HEK293 (cell line): ENCODE results near the gene CLDN16.

Experiments used
- CTCF ChIA-PET: fragments of 350-600 bp; formaldehyde crosslinking; extraction: SDS; loops from one replicate; lab custom pipeline; 2021; ENCODE audit warnings: antibody characterized with exemption; lab: Yijun Ruan, JAX
- POLR2A ChIA-PET: fragments of 300-600 bp; formaldehyde crosslinking; extraction: SDS; loops from one replicate; lab custom pipeline; 2020; ENCODE audit warnings: antibody characterized with exemption, inconsistent platforms; lab: Yijun Ruan, JAX
- H3K27ac ChIP-seq: fragments of 200-500 bp; sonication (Bioruptor generic); 2 replicates; pipeline ENCODE4 v1.5.1; 2014; ENCODE audit warnings: low read depth, low read length, control low read depth, inconsistent platforms; ENCODE audit errors: extremely low read depth
- H3K36me3 ChIP-seq, 2 experiments: fragments of 200-500 bp in 1 of 2; sonication (Bioruptor generic) in 1 of 2; 1 replicate in 1 of 2; 2 replicates in 1 of 2; pipeline ENCODE4 v1.5.1; 2014 to 2017; ENCODE audit warnings: inconsistent platforms in 2 of 2, low read length in 2 of 2; ENCODE audit not compliant: control insufficient read depth in 2 of 2, insufficient read depth in 1 of 2
- H3K4me1 ChIP-seq: fragments of 200-500 bp; sonication (Bioruptor generic); 2 replicates; pipeline ENCODE4 v1.5.1; 2014; ENCODE audit warnings: mild to moderate bottlenecking, low read length, inconsistent platforms; ENCODE audit not compliant: control insufficient read depth, insufficient read depth
- H3K4me3 ChIP-seq: 2 replicates; pipeline ENCODE4 v1.5.1; 2011; ENCODE audit warnings: low read depth, mild to moderate bottlenecking, control low read depth, low read length, moderate library complexity
- H3K9me3 ChIP-seq: fragments of 200-500 bp; sonication (Bioruptor generic); 2 replicates; pipeline ENCODE4 v1.5.1; 2014; ENCODE audit warnings: low read depth, low read length, inconsistent platforms; ENCODE audit not compliant: control insufficient read depth, insufficient read depth
- EGR2 ChIP-seq: fragments of 450-650 bp; formaldehyde crosslinking; IDR thresholded peaks from 2 replicates; pipeline ENCODE4 v1.5.1; 2016; ENCODE audit warnings: low read depth, missing biosample characterization, missing genetic modification characterization
- KLF9 ChIP-seq: fragments of 450-650 bp; formaldehyde crosslinking; IDR thresholded peaks from 2 replicates; pipeline ENCODE4 v1.5.1; 2016; ENCODE audit warnings: missing biosample characterization, missing genetic modification characterization, low read depth
- TCF7L2 ChIP-seq: IDR thresholded peaks from 2 replicates; pipeline ENCODE4 v1.6.1; 2011; ENCODE audit warnings: low read depth, mild to moderate bottlenecking, inconsistent platforms, low read length, moderate library complexity, borderline replicate concordance
- ZBTB17 ChIP-seq: fragments of 450-650 bp; formaldehyde crosslinking; IDR thresholded peaks from 2 replicates; pipeline ENCODE4 v1.5.1; 2016; ENCODE audit warnings: missing biosample characterization, missing genetic modification characterization
- ZBTB48 ChIP-seq: fragments of 450-650 bp; formaldehyde crosslinking; IDR thresholded peaks from 2 replicates; pipeline ENCODE4 v1.5.1; 2016; ENCODE audit warnings: missing biosample characterization, missing genetic modification characterization
- ZNF138 ChIP-seq: fragments of 450-650 bp; formaldehyde crosslinking; IDR thresholded peaks from 2 replicates; pipeline ENCODE4 v1.5.1; 2016; ENCODE audit warnings: missing biosample characterization, missing genetic modification characterization, borderline replicate concordance
- ZNF202 ChIP-seq: fragments of 450-650 bp; formaldehyde crosslinking; IDR thresholded peaks from 2 replicates; pipeline ENCODE4 v1.5.1; 2016; ENCODE audit warnings: missing biosample characterization, missing genetic modification characterization, borderline replicate concordance
- ZNF214 ChIP-seq: fragments of 450-650 bp; formaldehyde crosslinking; IDR thresholded peaks from 2 replicates; pipeline ENCODE4 v1.5.1; 2017; ENCODE audit warnings: missing biosample characterization, mild to moderate bottlenecking, missing genetic modification characterization, borderline replicate concordance
- ZNF221 ChIP-seq: fragments of 450-650 bp; formaldehyde crosslinking; IDR thresholded peaks from 2 replicates; pipeline ENCODE4 v1.5.1; 2017; ENCODE audit warnings: missing biosample characterization, missing genetic modification characterization, borderline replicate concordance
- ZNF24 ChIP-seq: fragments of 450-650 bp; formaldehyde crosslinking; IDR thresholded peaks from 2 replicates; pipeline ENCODE4 v1.5.1; 2016; ENCODE audit warnings: missing biosample characterization, missing genetic modification characterization
- ZNF266 ChIP-seq: fragments of 450-650 bp; formaldehyde crosslinking; IDR thresholded peaks from 2 replicates; pipeline ENCODE4 v1.5.1; 2016; ENCODE audit warnings: missing biosample characterization, missing genetic modification characterization, low read depth
- ZNF610 ChIP-seq: fragments of 450-650 bp; formaldehyde crosslinking; IDR thresholded peaks from 2 replicates; pipeline ENCODE4 v1.5.1; 2016; ENCODE audit warnings: missing biosample characterization, missing genetic modification characterization, borderline replicate concordance
- ZNF707 ChIP-seq: fragments of 450-650 bp; formaldehyde crosslinking; IDR thresholded peaks from 2 replicates; pipeline ENCODE4 v1.5.1; 2016; ENCODE audit warnings: missing biosample characterization, missing genetic modification characterization
- ZNF768 ChIP-seq: fragments of 450-650 bp; formaldehyde crosslinking; IDR thresholded peaks from 2 replicates; pipeline ENCODE4 v1.5.1; 2018; ENCODE audit warnings: missing biosample characterization, mild to moderate bottlenecking, missing genetic modification characterization
- ZSCAN18 ChIP-seq: fragments of 450-650 bp; formaldehyde crosslinking; IDR thresholded peaks from 2 replicates; pipeline ENCODE4 v1.5.1; 2016; ENCODE audit warnings: missing biosample characterization, missing genetic modification characterization
- TF ChIP-seq, protein P1 (sequence below): fragments of 450-650 bp; formaldehyde crosslinking; IDR thresholded peaks from 2 replicates; pipeline ENCODE4; 2016; ENCODE audit warnings: missing biosample characterization, missing genetic modification characterization
- TF ChIP-seq, protein P2 (sequence below): sonication (generic); formaldehyde crosslinking; IDR thresholded peaks from 2 replicates; pipeline ENCODE4 v1.8.1; 2022; ENCODE audit warnings: mild to moderate bottlenecking, moderate library complexity, missing genetic modification reagents
- TF ChIP-seq, protein P3 (sequence below): fragments of 450-650 bp; formaldehyde crosslinking; IDR thresholded peaks from 2 replicates; pipeline ENCODE4 v1.5.1; 2016; ENCODE audit warnings: missing biosample characterization, missing genetic modification characterization
- TF ChIP-seq, protein P4 (sequence below): IDR thresholded peaks from 2 replicates; pipeline ENCODE4 v1.6.1; 2011; ENCODE audit warnings: mild to moderate bottlenecking, low read depth, low read length, borderline replicate concordance
- TF ChIP-seq, protein P5 (sequence below): fragments of 450-650 bp; formaldehyde crosslinking; IDR thresholded peaks from 2 replicates; pipeline ENCODE4 v1.5.1; 2016; ENCODE audit warnings: missing biosample characterization, missing genetic modification characterization
- TF ChIP-seq, protein P6 (sequence below): fragments of 450-650 bp; formaldehyde crosslinking; IDR thresholded peaks from 2 replicates; pipeline ENCODE4 v1.5.1; 2016; ENCODE audit warnings: missing biosample characterization, missing genetic modification characterization

CLDN16 gene

GRCh38 chr3:190404715-190405114 is 16.8 kb downstream of the CLDN16 start (continued):
- TF ChIP-seq, protein P1, sequence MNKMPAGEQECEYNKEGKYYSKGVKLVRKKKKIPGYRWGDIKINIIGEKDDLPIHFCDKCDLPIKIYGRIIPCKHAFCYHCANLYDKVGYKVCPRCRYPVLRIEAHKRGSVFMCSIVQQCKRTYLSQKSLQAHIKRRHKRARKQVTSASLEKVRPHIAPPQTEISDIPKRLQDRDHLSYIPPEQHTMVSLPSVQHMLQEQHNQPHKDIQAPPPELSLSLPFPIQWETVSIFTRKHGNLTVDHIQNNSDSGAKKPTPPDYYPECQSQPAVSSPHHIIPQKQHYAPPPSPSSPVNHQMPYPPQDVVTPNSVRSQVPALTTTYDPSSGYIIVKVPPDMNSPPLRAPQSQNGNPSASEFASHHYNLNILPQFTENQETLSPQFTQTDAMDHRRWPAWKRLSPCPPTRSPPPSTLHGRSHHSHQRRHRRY (tag by site-specific recombination) = no peak
- TF ChIP-seq ZNF221 (tag by site-specific recombination) = no peak
- TF ChIP-seq, protein P2, sequence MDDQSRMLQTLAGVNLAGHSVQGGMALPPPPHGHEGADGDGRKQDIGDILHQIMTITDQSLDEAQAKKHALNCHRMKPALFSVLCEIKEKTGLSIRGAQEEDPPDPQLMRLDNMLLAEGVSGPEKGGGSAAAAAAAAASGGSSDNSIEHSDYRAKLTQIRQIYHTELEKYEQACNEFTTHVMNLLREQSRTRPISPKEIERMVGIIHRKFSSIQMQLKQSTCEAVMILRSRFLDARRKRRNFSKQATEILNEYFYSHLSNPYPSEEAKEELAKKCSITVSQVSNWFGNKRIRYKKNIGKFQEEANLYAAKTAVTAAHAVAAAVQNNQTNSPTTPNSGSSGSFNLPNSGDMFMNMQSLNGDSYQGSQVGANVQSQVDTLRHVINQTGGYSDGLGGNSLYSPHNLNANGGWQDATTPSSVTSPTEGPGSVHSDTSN (CRISPR knock-in tag) = no peak
- TF ChIP-seq, protein P3, sequence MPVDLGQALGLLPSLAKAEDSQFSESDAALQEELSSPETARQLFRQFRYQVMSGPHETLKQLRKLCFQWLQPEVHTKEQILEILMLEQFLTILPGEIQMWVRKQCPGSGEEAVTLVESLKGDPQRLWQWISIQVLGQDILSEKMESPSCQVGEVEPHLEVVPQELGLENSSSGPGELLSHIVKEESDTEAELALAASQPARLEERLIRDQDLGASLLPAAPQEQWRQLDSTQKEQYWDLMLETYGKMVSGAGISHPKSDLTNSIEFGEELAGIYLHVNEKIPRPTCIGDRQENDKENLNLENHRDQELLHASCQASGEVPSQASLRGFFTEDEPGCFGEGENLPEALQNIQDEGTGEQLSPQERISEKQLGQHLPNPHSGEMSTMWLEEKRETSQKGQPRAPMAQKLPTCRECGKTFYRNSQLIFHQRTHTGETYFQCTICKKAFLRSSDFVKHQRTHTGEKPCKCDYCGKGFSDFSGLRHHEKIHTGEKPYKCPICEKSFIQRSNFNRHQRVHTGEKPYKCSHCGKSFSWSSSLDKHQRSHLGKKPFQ = no peak
- TF ChIP-seq ZNF214 (tag by site-specific recombination) = no peak
- TF ChIP-seq EGR2 (tag by site-specific recombination) = no peak
- TF ChIP-seq ZBTB17 (tag by site-specific recombination) = no peak
- no peak for TF ChIP-seq ZNF138 (tag by site-specific recombination)
- no peak for TF ChIP-seq TCF7L2

DNA sequence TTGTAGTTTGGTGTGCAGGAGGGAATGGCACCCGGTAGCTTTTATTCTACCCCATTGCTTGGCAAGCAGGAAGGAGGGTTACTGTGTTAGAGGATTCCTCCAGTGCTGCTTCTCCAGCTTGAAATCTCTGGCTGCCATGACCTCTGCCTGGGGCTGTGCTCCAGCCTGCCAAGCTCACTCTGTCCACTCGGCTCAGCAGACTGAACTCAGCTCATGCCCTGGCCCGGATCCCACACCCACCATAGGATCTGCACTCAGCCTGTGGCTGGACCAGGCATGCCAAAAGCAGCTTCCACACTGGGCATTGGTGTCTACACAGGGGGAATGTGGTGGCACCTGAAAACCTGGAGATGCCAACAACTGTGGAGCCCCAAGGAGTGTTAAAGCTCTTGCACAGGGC is 26.3 kb downstream of the CLDN16 start:
- Histone ChIP-seq H3K36me3 (no peaks in the 10 kb centered on the region), H3K9me3 (no peaks in the 10 kb centered on the region), H3K27ac (no peak overlapping the region), H3K4me3 (no peak overlapping the region), H3K4me1 (no peaks in the 10 kb centered on the region)
- ChIA-PET CTCF (interaction anchor here (1.0 to 2.4 kb wide), 2 partner anchors 10 to 12 kb away, joined by 3 to 13 read pairs; no protein-coding TSS in a partner anchor), POLR2A (no interaction called here)
- TF ChIP-seq ZBTB48 (tag by site-specific recombination) (no peak), ZNF24 (tag by site-specific recombination) (no peak), ZNF202 (tag by site-specific recombination) (no peak), ZNF768 (tag by site-specific recombination) (no peak), ZNF707 (no peak), ZNF266 (tag by site-specific recombination) (no peak), ZSCAN18 (tag by site-specific recombination) (no peak), ZNF610 (tag by site-specific recombination) (no peak), KLF9 (tag by site-specific recombination) (no peak)
- TF ChIP-seq, protein P4, sequence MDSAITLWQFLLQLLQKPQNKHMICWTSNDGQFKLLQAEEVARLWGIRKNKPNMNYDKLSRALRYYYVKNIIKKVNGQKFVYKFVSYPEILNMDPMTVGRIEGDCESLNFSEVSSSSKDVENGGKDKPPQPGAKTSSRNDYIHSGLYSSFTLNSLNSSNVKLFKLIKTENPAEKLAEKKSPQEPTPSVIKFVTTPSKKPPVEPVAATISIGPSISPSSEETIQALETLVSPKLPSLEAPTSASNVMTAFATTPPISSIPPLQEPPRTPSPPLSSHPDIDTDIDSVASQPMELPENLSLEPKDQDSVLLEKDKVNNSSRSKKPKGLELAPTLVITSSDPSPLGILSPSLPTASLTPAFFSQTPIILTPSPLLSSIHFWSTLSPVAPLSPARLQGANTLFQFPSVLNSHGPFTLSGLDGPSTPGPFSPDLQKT = no peak
- TF ChIP-seq, protein P5, sequence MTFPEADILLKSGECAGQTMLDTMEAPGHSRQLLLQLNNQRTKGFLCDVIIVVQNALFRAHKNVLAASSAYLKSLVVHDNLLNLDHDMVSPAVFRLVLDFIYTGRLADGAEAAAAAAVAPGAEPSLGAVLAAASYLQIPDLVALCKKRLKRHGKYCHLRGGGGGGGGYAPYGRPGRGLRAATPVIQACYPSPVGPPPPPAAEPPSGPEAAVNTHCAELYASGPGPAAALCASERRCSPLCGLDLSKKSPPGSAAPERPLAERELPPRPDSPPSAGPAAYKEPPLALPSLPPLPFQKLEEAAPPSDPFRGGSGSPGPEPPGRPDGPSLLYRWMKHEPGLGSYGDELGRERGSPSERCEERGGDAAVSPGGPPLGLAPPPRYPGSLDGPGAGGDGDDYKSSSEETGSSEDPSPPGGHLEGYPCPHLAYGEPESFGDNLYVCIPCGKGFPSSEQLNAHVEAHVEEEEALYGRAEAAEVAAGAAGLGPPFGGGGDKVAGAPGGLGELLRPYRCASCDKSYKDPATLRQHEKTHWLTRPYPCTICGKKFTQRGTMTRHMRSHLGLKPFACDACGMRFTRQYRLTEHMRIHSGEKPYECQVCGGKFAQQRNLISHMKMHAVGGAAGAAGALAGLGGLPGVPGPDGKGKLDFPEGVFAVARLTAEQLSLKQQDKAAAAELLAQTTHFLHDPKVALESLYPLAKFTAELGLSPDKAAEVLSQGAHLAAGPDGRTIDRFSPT (tag by site-specific recombination) = no peak
- TF ChIP-seq, protein P6, sequence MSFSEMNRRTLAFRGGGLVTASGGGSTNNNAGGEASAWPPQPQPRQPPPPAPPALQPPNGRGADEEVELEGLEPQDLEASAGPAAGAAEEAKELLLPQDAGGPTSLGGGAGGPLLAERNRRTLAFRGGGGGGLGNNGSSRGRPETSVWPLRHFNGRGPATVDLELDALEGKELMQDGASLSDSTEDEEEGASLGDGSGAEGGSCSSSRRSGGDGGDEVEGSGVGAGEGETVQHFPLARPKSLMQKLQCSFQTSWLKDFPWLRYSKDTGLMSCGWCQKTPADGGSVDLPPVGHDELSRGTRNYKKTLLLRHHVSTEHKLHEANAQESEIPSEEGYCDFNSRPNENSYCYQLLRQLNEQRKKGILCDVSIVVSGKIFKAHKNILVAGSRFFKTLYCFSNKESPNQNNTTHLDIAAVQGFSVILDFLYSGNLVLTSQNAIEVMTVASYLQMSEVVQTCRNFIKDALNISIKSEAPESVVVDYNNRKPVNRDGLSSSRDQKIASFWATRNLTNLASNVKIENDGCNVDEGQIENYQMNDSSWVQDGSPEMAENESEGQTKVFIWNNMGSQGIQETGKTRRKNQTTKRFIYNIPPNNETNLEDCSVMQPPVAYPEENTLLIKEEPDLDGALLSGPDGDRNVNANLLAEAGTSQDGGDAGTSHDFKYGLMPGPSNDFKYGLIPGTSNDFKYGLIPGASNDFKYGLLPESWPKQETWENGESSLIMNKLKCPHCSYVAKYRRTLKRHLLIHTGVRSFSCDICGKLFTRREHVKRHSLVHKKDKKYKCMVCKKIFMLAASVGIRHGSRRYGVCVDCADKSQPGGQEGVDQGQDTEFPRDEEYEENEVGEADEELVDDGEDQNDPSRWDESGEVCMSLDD (tag by site-specific recombination) = no peak
